HepG2 (cell line): ENCODE data around the gene RARS1. TPM values are rescaled to one million over a fixed set of nuclear protein-coding genes. Genes with fewer than 3 reads are reported as not detected.

Experiments
- ATAC-seq: fragments of 200-7000 bp; cut with Tn5 transposase; 3 replicates; pipeline ENCODE4 v1.9.1; 2020; ENCODE audit warnings: mild to moderate bottlenecking, moderate library complexity
- BruUV-seq: library from RNA; stranded (reverse); fragments of 400-500 nt; replicated peaks from 2 replicates; lab custom pipeline; 2021; lab: Mats Ljungman, UMichigan
- CTCF ChIA-PET: fragments of 300-600 bp; formaldehyde crosslinking; extraction: SDS; loops from one replicate; lab custom pipeline; 2021; ENCODE audit warnings: low total read pairs, inconsistent platforms, low intra/inter-chr PET ratio; lab: Yijun Ruan, JAX
- POLR2A ChIA-PET: fragments of 350-600 bp; sonication (Branson Sonifier 250); formaldehyde crosslinking; loops from one replicate; lab custom pipeline; 2020; ENCODE audit warnings: antibody characterized with exemption, inconsistent platforms; lab: Yijun Ruan, JAX
- DNase-seq: peaks from one replicate; pipeline ENCODE4 v3.0.0-alpha.2; 2015; ENCODE audit warnings: low spot score
- FAIRE-seq: peaks from 3 replicates; lab custom pipeline; 2011; peaks lifted over from hg19 to GRCh38; lab: Jason Lieb, UNC
- H2AFZ ChIP-seq: one replicate; pipeline ENCODE4 v1.6.1; 2011; ENCODE audit warnings: low read length, inconsistent platforms
- H3K27ac ChIP-seq: fragments of 300-600 bp; 3 replicates; pipeline ENCODE4 v1.8.0; 2011; ENCODE audit warnings: mixed run types, mild to moderate bottlenecking, mixed read lengths, low read length, inconsistent platforms; ENCODE audit not compliant: insufficient read depth; ENCODE audit errors: extremely low read length
- H3K27me3 ChIP-seq, 2 experiments: fragments of 200-600 bp in 1 of 2; 2 replicates in 1 of 2; 3 replicates in 1 of 2; pipeline versions ENCODE4 v1.6.0 to v1.8.0; 2011; ENCODE audit warnings: low read length in 2 of 2, mild to moderate bottlenecking in 2 of 2, moderate library complexity in 2 of 2, inconsistent platforms in 1 of 2; ENCODE audit not compliant: insufficient read depth in 2 of 2, control insufficient read depth in 1 of 2
- H3K36me3 ChIP-seq, 2 experiments: fragments of 200-600 bp in 1 of 2; replicated peaks in 1 of 2; 2 replicates in 1 of 2; 3 replicates in 1 of 2; pipeline versions ENCODE4 v1.5.1 to v1.8.0; 2011; ENCODE audit warnings: low read length in 2 of 2, inconsistent platforms in 1 of 2; ENCODE audit not compliant: insufficient read depth in 2 of 2, control insufficient read depth in 1 of 2
- H3K4me1 ChIP-seq: 2 replicates; pipeline ENCODE4 v1.5.1; 2012; ENCODE audit warnings: low read length, inconsistent platforms; ENCODE audit not compliant: insufficient read depth
- H3K4me2 ChIP-seq: 2 replicates; pipeline ENCODE4 v1.6.0; 2011; ENCODE audit warnings: low read depth, low read length, inconsistent platforms
- H3K4me3 ChIP-seq, 3 experiments: fragments of 200-600 bp in 1 of 3; sonication (generic), shearing (Covaris generic) in 1 of 3; replicated peaks in 1 of 3; 2 replicates each; pipeline ENCODE4 v1.5.1; 2011 to 2016; ENCODE audit warnings: low read length in 3 of 3, inconsistent platforms in 2 of 3, low read depth in 2 of 3, mild to moderate bottlenecking in 2 of 3, control low read depth in 1 of 3, mixed read lengths in 1 of 3; ENCODE audit not compliant: insufficient read depth in 1 of 3
- H3K79me2 ChIP-seq: one replicate; pipeline ENCODE4 v1.6.1; 2011; ENCODE audit warnings: low read length, inconsistent platforms; ENCODE audit not compliant: insufficient read depth
- H3K9ac ChIP-seq: 2 replicates; pipeline ENCODE4 v1.6.0; 2011; ENCODE audit warnings: mild to moderate bottlenecking, low read depth, low read length, inconsistent platforms; ENCODE audit not compliant: insufficient read depth
- H3K9me3 ChIP-seq: 2 replicates; pipeline ENCODE4 v1.5.1; 2012; ENCODE audit warnings: mild to moderate bottlenecking, low read length
- H4K20me1 ChIP-seq: 2 replicates; pipeline ENCODE4 v1.6.0; 2011; ENCODE audit warnings: inconsistent platforms, mild to moderate bottlenecking, low read length, moderate library complexity; ENCODE audit not compliant: insufficient read depth
- ARHGAP35 ChIP-seq: sonication (generic); formaldehyde crosslinking; IDR thresholded peaks from 2 replicates; pipeline ENCODE4 v1.9.0; 2022; ENCODE audit warnings: mild to moderate bottlenecking, inconsistent platforms, moderate library complexity, missing genetic modification reagents, borderline replicate concordance
- IRF2 ChIP-seq: IDR thresholded peaks from 2 replicates; pipeline ENCODE4 v1.6.1; 2018; ENCODE audit warnings: missing genetic modification reagents, missing compliant biosample characterization
- PLRG1 ChIP-seq: fragments of 450-650 bp; conservative IDR thresholded peaks from 2 replicates; pipeline ENCODE4 v1.6.1; 2016
- PTBP1 ChIP-seq: fragments of 200-400 bp; formaldehyde crosslinking; IDR thresholded peaks from 2 replicates; pipeline ENCODE4 v1.6.1; 2018; ENCODE audit warnings: low read length, low read depth; ENCODE audit not compliant: poor library complexity, severe bottlenecking
- RBM39 ChIP-seq: fragments of 200-400 bp; formaldehyde crosslinking; IDR thresholded peaks from one replicate; pipeline ENCODE4 v1.6.1; 2018; ENCODE audit warnings: antibody characterized with exemption, mild to moderate bottlenecking, low read depth, low read length; ENCODE audit not compliant: poor library complexity, severe bottlenecking
- SP2 ChIP-seq: sonication (generic); formaldehyde crosslinking; IDR thresholded peaks from 2 replicates; pipeline ENCODE4 v1.5.1; 2020; ENCODE audit warnings: mild to moderate bottlenecking, missing genetic modification reagents
- YY1 ChIP-seq: IDR thresholded peaks from 2 replicates; pipeline ENCODE4 v1.6.1; 2011; ENCODE audit warnings: low read length, low read depth, moderate library complexity, mild to moderate bottlenecking; ENCODE audit not compliant: insufficient read depth, insufficient replicate concordance
- ZNF234 ChIP-seq: sonication (generic); formaldehyde crosslinking; conservative IDR thresholded peaks from 2 replicates; pipeline ENCODE4 v1.5.1; 2020; ENCODE audit warnings: mild to moderate bottlenecking, missing genetic modification reagents
- ZNF30 ChIP-seq: sonication (generic); formaldehyde crosslinking; IDR thresholded peaks from 2 replicates; pipeline ENCODE4 v1.5.0; 2020; ENCODE audit warnings: mild to moderate bottlenecking, missing genetic modification reagents
- ZNF761 ChIP-seq: sonication (generic); formaldehyde crosslinking; conservative IDR thresholded peaks from 2 replicates; pipeline ENCODE4 v1.4.0; 2020; ENCODE audit warnings: mild to moderate bottlenecking, missing genetic modification reagents
- WGBS: methylation state at CpG from one replicate; pipeline ENCODE4 v1.1.6; 2017; ENCODE audit warnings: low lambda C conversion rate; 5-methylcytosine and 5-hydroxymethylcytosine counted together
- in situ Hi-C: cut with HindIII; loops from 2 replicates; pipeline ENCODE4 v1.10.0; 2017; ENCODE audit warnings: low pct_unique_long_range_greater_than_20kb; ENCODE audit not compliant: extremely low pct_ligation_motif_present
- intact Hi-C: fragments of 100-400 bp; cut with micrococcal nuclease; formaldehyde crosslinking; loops from one replicate; pipeline ENCODE4 v1.10.0; 2022; ENCODE audit not compliant: unreplicated experiment
- polyA plus RNA-seq, 8 experiments: library from polyadenylated mRNA; depleted of rRNA in 3 of 8; stranded (reverse) in 7 of 8; unstranded in 1 of 8; fragments of >200 nt; fragmentation: Illumina TruSeq in 4 of 8; extraction: Trizol in 4 of 8; gene quantifications; 2 replicates each; pipeline versions ENCODE4 v1.2.1 to v1.2.3, GENCODE V29; 2011 to 2016; ENCODE audit warnings: low read depth in 4 of 8, missing spikeins in 1 of 8, mixed read lengths in 1 of 8; ENCODE audit not compliant: insufficient read depth in 1 of 8
- total RNA-seq, 5 experiments: library from RNA; depleted of rRNA; stranded (reverse); fragments of >200 nt; fragmentation: Illumina TruSeq; extraction: Trizol; gene quantifications; 2 replicates each; pipeline ENCODE4 v1.2.3, GENCODE V29; 2016; ENCODE audit warnings: low read depth in 1 of 5
- TF ChIP-seq, protein P1 (sequence below): sonication (generic); formaldehyde crosslinking; IDR thresholded peaks from one replicate; pipeline ENCODE4 v1.5.1; 2020; ENCODE audit warnings: mild to moderate bottlenecking, missing genetic modification reagents; ENCODE audit errors: not compliant biosample characterization
- TF ChIP-seq, protein P2 (sequence below): sonication (generic); formaldehyde crosslinking; IDR thresholded peaks from 2 replicates; pipeline ENCODE4 v1.4.0; 2020; ENCODE audit warnings: missing genetic modification reagents, borderline replicate concordance
- TF ChIP-seq, protein P3 (sequence below): sonication (generic); formaldehyde crosslinking; IDR thresholded peaks from 2 replicates; pipeline ENCODE4 v1.4.0; 2020; ENCODE audit warnings: mild to moderate bottlenecking, missing genetic modification reagents

Gene RARS1
- total and polyA plus RNA-seq, 2 of the 13 experiments (the other 11 are each of a cell fraction or from before 2014, with no cell fraction given) = 54.6 to 170 TPM

- Histone ChIP-seq H3K27ac (no peak overlapping the region), H3K4me1 (no peaks in the 10 kb centered on the region), H3K9me3 (no peaks in the 10 kb centered on the region), H2AFZ (no peak overlapping the region), H3K27me3 (no peaks in the 10 kb centered on the region), H3K9ac (no peak overlapping the region), H3K4me3 (no peak overlapping the region), H3K79me2 (no peaks in the 10 kb centered on the region), H3K36me3 (peaks cover 4 to 23% of the 10 kb centered on the region in 2 experiments; a peak in 3 of 5 replicates), H4K20me1 (no peaks in the 10 kb centered on the region), H3K4me2 (no peak overlapping the region)
- FAIRE-seq = no peak
- in situ Hi-C loops = no loop called here
- intact Hi-C loops = no loop called here
- DNase-seq = no peak
- ChIA-PET CTCF (no interaction called here), POLR2A (no interaction called here)
- BruUV-seq = no TSS peak
- WGBS = 93% methylated on average over 3 of the region's 4 CpGs
- TF ChIP-seq, protein P1, sequence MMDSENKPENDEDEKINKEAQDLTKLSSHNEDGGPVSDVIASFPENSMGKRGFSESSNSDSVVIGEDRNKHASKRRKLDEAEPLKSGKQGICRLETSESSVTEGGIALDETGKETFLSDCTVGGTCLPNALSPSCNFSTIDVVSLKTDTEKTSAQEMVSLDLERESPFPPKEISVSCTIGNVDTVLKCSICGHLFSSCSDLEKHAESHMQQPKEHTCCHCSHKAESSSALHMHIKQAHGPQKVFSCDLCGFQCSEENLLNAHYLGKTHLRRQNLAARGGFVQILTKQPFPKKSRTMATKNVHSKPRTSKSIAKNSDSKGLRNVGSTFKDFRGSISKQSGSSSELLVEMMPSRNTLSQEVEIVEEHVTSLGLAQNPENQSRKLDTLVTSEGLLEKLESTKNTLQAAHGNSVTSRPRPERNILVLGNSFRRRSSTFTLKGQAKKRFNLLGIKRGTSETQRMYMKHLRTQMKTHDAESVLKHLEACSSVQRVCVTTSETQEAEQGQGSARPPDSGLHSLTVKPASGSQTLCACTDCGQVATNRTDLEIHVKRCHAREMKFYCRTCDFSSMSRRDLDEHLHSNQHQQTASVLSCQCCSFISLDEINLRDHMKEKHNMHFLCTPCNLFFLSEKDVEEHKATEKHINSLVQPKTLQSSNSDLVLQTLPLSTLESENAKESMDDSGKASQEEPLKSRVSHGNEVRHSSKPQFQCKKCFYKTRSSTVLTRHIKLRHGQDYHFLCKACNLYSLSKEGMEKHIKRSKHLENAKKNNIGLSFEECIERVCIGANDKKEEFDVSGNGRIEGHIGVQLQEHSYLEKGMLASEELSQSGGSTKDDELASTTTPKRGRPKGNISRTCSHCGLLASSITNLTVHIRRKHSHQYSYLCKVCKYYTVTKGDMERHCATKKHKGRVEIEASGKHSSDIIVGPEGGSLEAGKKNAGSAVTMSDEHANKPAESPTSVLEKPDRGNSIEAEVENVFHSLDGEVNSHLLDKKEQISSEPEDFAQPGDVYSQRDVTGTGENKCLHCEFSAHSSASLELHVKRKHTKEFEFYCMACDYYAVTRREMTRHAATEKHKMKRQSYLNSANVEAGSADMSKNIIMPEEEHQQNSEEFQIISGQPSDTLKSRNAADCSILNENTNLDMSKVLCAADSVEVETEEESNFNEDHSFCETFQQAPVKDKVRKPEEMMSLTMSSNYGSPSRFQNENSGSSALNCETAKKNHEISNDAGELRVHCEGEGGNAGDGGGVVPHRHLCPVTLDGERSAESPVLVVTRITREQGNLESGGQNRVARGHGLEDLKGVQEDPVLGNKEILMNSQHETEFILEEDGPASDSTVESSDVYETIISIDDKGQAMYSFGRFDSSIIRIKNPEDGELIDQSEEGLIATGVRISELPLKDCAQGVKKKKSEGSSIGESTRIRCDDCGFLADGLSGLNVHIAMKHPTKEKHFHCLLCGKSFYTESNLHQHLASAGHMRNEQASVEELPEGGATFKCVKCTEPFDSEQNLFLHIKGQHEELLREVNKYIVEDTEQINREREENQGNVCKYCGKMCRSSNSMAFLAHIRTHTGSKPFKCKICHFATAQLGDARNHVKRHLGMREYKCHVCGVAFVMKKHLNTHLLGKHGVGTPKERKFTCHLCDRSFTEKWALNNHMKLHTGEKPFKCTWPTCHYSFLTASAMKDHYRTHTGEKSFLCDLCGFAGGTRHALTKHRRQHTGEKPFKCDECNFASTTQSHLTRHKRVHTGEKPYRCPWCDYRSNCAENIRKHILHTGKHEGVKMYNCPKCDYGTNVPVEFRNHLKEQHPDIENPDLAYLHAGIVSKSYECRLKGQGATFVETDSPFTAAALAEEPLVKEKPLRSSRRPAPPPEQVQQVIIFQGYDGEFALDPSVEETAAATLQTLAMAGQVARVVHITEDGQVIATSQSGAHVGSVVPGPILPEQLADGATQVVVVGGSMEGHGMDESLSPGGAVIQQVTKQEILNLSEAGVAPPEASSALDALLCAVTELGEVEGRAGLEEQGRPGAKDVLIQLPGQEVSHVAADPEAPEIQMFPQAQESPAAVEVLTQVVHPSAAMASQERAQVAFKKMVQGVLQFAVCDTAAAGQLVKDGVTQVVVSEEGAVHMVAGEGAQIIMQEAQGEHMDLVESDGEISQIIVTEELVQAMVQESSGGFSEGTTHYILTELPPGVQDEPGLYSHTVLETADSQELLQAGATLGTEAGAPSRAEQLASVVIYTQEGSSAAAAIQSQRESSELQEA (CRISPR knock-in tag) = no peak
- TF ChIP-seq PTBP1 = no peak
- no peak for TF ChIP-seq RBM39
- no peak for TF ChIP-seq ZNF30 (CRISPR knock-in tag)
- TF ChIP-seq, protein P2, sequence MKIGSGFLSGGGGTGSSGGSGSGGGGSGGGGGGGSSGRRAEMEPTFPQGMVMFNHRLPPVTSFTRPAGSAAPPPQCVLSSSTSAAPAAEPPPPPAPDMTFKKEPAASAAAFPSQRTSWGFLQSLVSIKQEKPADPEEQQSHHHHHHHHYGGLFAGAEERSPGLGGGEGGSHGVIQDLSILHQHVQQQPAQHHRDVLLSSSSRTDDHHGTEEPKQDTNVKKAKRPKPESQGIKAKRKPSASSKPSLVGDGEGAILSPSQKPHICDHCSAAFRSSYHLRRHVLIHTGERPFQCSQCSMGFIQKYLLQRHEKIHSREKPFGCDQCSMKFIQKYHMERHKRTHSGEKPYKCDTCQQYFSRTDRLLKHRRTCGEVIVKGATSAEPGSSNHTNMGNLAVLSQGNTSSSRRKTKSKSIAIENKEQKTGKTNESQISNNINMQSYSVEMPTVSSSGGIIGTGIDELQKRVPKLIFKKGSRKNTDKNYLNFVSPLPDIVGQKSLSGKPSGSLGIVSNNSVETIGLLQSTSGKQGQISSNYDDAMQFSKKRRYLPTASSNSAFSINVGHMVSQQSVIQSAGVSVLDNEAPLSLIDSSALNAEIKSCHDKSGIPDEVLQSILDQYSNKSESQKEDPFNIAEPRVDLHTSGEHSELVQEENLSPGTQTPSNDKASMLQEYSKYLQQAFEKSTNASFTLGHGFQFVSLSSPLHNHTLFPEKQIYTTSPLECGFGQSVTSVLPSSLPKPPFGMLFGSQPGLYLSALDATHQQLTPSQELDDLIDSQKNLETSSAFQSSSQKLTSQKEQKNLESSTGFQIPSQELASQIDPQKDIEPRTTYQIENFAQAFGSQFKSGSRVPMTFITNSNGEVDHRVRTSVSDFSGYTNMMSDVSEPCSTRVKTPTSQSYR (CRISPR knock-in tag) = no peak
- TF ChIP-seq IRF2 (CRISPR knock-in tag) = no peak
- TF ChIP-seq YY1 = no peak
- no peak for TF ChIP-seq ZNF761 (CRISPR knock-in tag)
- no peak for TF ChIP-seq PLRG1
- no peak for TF ChIP-seq SP2
- TF ChIP-seq, protein P3, sequence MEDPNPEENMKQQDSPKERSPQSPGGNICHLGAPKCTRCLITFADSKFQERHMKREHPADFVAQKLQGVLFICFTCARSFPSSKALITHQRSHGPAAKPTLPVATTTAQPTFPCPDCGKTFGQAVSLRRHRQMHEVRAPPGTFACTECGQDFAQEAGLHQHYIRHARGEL (CRISPR knock-in tag) = no peak
- TF ChIP-seq ZNF234 (CRISPR knock-in tag) = no peak
- TF ChIP-seq ARHGAP35 (CRISPR knock-in tag) = no peak
- no peak for ATAC-seq
Measured at GRCh38 chr5:168471785-168472184, 14.5 kb upstream of the RARS1 start.
